ENCODE measurements around the gene GPC1.

The GPC1 gene

DNA sequence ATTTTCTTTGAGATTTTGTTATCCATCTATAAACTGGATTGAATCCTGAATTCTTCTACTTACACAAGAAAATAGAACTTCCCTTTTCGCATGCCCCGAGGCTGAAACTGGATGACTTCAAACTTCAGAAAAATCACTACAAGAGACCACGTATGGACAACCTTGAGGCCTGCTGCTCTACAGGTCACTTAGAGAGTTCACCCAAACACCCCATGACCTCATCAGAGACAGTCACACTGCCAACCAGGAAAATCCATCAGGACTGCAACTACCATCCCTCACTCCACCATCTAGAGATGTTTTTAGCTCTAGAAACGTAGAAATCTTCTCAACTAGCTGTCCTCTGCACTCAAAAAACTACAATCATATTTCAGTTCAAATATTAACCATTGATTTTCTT lies 18.6 kb upstream of the GPC1 start:
- no peak for ATAC-seq
- DNase-seq: no peak
- Mint-ChIP-seq H3K4me3 (no peak overlapping the region), H3K36me3 (ENCODE audit: low read depth) (peaks cover 2% of the 10 kb centered on the region), H3K27ac (no peak overlapping the region), H3K27me3 (peaks cover 1% of the 10 kb centered on the region), H3K4me1 (no peaks in the 10 kb centered on the region), H3K9me3 (no peaks in the 10 kb centered on the region)

DNA sequence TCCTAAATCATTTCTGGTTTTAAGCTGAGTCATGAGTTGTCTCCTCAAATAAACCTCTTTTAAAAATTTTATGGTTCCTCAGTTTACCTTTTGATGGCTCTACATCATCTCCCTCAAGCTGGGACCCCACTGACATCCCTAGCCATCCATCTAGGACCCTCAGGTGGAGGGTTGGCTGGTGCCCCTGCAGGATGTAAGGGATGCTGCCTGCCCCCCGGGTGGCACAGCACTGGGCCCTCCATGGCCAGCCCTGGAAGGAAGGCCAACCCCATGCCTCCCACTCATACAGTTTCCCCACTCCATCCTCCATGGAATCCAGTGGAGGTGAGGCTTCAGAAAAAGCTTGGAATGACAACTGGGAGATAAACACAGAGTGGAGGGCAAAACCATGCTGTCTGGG lies 17.2 kb upstream of the GPC1 start:
- ATAC-seq (no peak), DNase-seq (no peak)
- no peaks in the 10 kb centered on the region for H3K4me1 Mint-ChIP-seq
- peaks cover 2% of the 10 kb centered on the region for H3K36me3 Mint-ChIP-seq (ENCODE audit: low read depth)
- H3K27ac Mint-ChIP-seq: no peak overlapping the region
- peaks cover 9% of the 10 kb centered on the region for H3K9me3 Mint-ChIP-seq
- H3K4me3 Mint-ChIP-seq: no peak overlapping the region
- peaks cover 1% of the 10 kb centered on the region for H3K27me3 Mint-ChIP-seq

GRCh38 chr2:240419271-240419670 lies 16.2 kb upstream of the GPC1 start:
- peaks cover 1% of the 10 kb centered on the region for H3K27me3 Mint-ChIP-seq
- H3K27ac Mint-ChIP-seq: no peak overlapping the region
- peaks cover 2% of the 10 kb centered on the region for H3K36me3 Mint-ChIP-seq (ENCODE audit: low read depth)
- H3K4me3 Mint-ChIP-seq: no peak overlapping the region
- no peaks in the 10 kb centered on the region for H3K4me1 Mint-ChIP-seq
- DNase-seq: no peak
- H3K9me3 Mint-ChIP-seq: peaks cover 9% of the 10 kb centered on the region
- ATAC-seq: no peak

GRCh38 chr2:240419723-240420122 lies 15.7 kb upstream of the GPC1 start:
- no peak overlapping the region for H3K4me3 Mint-ChIP-seq
- H3K4me1 Mint-ChIP-seq: no peaks in the 10 kb centered on the region
- DNase-seq (no peak), ATAC-seq (no peak)
- peaks cover 9% of the 10 kb centered on the region for H3K9me3 Mint-ChIP-seq
- peaks cover 2% of the 10 kb centered on the region for H3K36me3 Mint-ChIP-seq (ENCODE audit: low read depth)
- no peak overlapping the region for H3K27ac Mint-ChIP-seq
- peaks cover 1% of the 10 kb centered on the region for H3K27me3 Mint-ChIP-seq

DNA sequence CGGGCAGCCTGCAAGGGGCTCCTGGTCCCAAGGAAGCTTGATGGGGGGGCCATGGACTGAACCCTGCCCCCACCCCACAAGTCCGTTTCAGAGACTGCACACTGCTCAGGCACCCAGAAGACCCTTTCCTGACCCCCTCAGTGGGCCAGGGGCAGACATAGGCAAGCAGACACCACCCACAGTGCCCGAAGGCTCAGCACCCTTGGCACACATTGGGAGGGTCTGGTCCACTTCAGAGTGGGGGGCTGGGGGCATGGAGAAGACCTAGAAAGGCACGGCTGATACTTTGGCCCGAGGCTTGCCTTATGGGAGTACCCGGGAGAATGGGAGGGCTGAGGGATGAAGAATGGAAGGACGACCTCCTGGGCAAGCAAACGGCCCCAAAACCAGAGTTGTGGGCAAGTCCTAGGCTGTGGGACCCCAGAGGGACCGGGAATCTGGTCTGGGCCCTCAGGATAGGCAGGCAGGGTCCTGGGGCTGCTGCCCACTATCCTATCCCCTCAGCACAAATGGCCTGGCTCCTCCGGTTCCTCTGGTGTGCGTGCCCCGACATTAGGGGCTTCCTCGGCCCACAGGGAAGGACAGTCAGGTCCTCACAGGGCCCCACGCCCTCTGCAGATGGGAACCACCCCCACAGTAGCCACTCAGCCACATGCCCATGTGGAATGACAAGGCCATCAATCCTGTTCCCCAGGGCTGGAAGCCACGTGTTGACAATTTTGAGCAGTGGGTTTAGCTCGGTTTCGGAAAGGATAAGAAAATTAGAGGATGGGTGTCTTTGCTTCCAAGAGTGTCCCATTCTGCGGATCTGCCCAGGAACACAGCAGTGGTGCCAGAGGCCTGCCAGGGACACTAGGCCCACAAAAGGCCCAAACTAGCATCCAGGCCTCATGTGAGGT lies 15.0 kb upstream of the GPC1 start:
- Mint-ChIP-seq H3K27me3 (peaks cover 1% of the 10 kb centered on the region), H3K9me3 (peaks cover 9% of the 10 kb centered on the region)
- no peak for ATAC-seq

DNA sequence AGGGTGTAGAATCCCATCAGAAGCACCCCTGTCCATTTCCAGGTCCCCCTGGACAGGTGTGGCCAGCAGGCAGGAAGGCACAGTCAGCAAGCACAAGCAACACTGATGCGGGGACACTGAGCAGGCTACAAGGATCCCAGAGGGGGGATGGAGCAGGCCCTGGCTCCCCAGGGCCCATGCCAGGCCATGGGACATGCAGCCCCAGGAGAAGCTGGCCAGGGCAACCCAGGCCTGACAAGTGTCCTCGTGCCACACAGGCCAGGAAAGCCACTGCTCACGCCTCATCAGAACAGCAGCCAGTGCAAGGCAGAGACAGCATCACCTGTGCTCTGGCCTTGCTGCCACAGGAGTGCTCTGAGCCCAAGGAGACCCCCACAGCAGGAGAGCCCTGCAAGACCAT lies 14.1 kb upstream of the GPC1 start:
- peaks cover 2% of the 10 kb centered on the region for H3K36me3 Mint-ChIP-seq (ENCODE audit: low read depth)
- no peak overlapping the region for H3K4me3 Mint-ChIP-seq
- H3K27me3 Mint-ChIP-seq: peaks cover 4% of the 10 kb centered on the region
- H3K4me1 Mint-ChIP-seq: no peaks in the 10 kb centered on the region
- ATAC-seq (no peak), DNase-seq (no peak)
- peaks cover 10% of the 10 kb centered on the region for H3K9me3 Mint-ChIP-seq
- H3K27ac Mint-ChIP-seq: no peak overlapping the region

More for the DNA sequence above, 15.0 kb upstream of the GPC1 start:
- no peaks in the 10 kb centered on the region for H3K4me1 Mint-ChIP-seq
- no peak overlapping the region for H3K4me3 Mint-ChIP-seq
- DNase-seq: no peak
- peaks cover 2% of the 10 kb centered on the region for H3K36me3 Mint-ChIP-seq (ENCODE audit: low read depth)
- H3K27ac Mint-ChIP-seq: no peak overlapping the region

GRCh38 chr2:240422658-240423329 lies 12.7 kb upstream of the GPC1 start:
- H3K36me3 Mint-ChIP-seq (ENCODE audit: low read depth): peaks cover 2% of the 10 kb centered on the region
- H3K4me1 Mint-ChIP-seq: peaks cover 14% of the 10 kb centered on the region
- H3K9me3 Mint-ChIP-seq: peaks cover 13% of the 10 kb centered on the region
- H3K27ac Mint-ChIP-seq: no peak overlapping the region
- H3K4me3 Mint-ChIP-seq: no peak overlapping the region
- no peak for ATAC-seq
- peaks cover 8% of the 10 kb centered on the region for H3K27me3 Mint-ChIP-seq
- DNase-seq: no peak

- DNase-seq (no peak), ATAC-seq (no peak)
- Mint-ChIP-seq H3K4me3 (no peak overlapping the region), H3K27me3 (peaks cover 10% of the 10 kb centered on the region), H3K36me3 (ENCODE audit: low read depth) (peaks cover 2% of the 10 kb centered on the region), H3K9me3 (peaks cover 13% of the 10 kb centered on the region), H3K4me1 (peaks cover 24% of the 10 kb centered on the region), H3K27ac (no peak overlapping the region)
Observed at GRCh38 chr2:240423788-240424191, 11.7 kb upstream of the GPC1 start.

DNA sequence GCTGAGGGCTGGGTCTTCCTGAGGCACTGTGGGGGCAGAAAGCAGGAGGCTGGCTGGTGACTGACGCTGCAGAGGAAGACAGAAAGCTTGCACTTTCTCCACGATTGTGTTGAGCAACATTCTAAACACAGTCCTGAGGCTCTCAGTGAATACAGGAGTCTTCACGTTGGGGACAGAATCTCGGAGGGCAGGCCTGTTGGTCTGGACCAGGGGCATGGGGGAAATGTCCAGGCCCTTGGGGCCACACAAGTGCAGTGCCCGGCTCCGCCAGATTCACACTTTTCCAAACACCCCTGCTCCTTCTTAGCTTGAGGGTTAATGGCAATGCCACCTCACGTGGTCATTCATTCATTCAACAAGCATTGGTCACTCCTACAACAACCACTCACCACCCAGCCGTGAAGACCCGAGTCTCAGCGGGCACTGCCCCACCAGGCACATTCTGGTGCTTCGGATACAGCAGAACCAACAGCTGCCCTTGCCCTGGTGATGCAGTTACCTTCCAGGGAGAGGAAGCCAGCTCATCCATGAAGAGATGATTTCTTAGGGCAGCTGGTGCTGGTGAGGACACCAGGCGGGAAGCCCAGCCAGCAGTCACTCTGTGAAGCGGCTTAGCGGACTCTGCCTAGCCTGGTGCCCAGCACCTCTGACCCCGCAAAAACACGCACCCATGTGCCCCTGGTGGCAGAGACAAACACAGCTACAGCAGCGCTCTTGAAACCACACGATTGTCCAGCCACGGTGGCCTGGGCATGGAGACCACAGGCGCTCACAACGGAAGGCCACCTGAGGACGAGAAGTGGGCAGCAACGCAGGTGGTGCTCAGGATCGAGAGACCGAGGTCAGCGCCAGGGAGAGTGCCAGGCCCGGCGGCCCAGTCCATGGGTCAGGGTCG lies 10.9 kb upstream of the GPC1 start:
- Mint-ChIP-seq H3K27me3 (peaks cover 11% of the 10 kb centered on the region), H3K4me1 (peaks cover 27% of the 10 kb centered on the region), H3K4me3 (no peak overlapping the region)

DNA sequence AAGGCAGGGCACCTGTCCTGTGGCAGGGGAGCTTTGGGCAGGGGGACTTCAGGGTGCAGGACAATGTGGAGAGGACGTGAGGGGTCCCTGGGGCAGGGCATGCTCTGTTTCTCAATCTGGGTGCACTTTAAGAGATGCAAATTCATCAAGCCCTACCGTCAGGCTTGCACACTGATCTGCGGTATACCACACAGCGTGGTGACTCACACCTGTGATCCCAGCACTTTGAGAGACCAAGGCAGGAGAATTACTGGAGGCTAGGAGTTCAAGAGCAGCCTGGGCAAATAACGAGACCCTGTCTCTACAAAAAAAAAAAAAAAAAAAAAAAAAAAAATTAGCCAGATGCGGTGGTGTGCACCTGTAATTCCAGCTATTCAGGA lies 10.2 kb upstream of the GPC1 start:
- Mint-ChIP-seq H3K9me3 (peaks cover 13% of the 10 kb centered on the region), H3K27ac (no peak overlapping the region), H3K36me3 (ENCODE audit: low read depth) (no peaks in the 10 kb centered on the region), H3K4me3 (no peak overlapping the region), H3K4me1 (peaks cover 27% of the 10 kb centered on the region), H3K27me3 (peaks cover 10% of the 10 kb centered on the region)
- ATAC-seq: no peak
- no peak for DNase-seq

More for the DNA sequence above, 10.9 kb upstream of the GPC1 start:
- no peak overlapping the region for H3K27ac Mint-ChIP-seq
- H3K9me3 Mint-ChIP-seq: peaks cover 13% of the 10 kb centered on the region
- ATAC-seq (no peak), DNase-seq (no peak)
- H3K36me3 Mint-ChIP-seq (ENCODE audit: low read depth): peaks cover 2% of the 10 kb centered on the region

DNA sequence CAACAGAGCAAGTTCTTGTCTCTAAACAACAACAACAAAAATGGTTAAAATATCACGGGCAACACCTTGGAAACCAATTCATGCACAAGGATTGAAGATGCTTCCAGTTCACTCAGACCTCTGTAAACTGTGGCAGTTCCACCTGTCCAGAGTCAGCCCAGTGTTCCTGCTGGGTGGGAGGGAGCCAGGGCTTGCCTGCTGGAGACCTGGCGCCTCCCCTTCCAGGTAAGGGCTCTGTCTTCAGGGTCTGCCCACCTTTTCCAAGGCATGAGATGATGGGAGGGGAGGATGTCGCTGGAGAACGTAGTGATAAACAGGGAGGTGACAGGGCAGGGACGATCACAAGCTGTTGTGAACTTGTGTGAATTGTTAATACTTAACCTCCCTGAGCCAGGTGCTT lies 9.8 kb upstream of the GPC1 start:
- Mint-ChIP-seq H3K4me1 (peaks cover 27% of the 10 kb centered on the region), H3K27me3 (peaks cover 10% of the 10 kb centered on the region), H3K36me3 (ENCODE audit: low read depth) (no peaks in the 10 kb centered on the region), H3K4me3 (no peak overlapping the region), H3K9me3 (peaks cover 13% of the 10 kb centered on the region), H3K27ac (no peak overlapping the region)
- DNase-seq: no peak
- ATAC-seq: no peak

DNA sequence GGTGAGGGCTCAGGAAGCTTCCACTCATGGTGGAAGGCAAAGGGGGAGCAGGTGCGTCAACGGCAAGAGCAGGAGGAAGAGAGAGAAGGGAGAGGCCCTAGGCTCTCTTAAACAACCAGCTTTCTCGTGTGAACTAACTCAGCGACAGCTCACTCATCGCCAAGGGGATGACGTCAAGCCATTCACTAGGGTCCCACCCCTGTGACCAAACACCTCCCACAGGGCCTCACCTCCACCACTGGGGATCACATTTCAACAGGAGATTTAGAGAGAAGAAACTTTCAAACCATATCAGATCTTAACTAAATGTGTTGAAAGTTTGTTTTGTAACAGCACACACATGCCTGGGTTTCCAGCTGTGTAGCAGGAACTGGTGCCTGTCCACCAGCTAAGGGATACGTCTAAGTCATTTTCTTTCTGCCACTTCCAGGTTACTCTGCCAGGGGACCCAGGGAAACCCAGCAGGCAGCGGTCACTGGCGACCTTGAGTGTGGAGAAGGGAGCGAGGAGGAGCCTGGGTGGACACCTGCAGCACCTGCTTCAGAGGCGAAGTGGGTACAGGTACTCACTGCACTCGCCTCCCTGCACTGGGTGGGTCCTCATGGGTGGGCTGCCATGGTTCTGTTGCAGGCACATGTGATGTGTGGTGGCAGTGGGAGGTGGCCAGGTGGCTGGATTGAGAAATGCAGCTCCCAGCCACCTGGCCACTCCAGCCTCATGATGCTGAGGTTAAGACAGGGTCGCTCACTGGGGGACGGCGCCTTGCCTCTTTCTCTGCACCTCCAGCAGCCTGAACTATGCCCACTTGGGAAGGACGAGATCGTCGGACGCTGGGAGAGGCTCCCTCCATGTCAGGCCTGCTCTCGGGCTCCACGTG lies 8.4 kb upstream of the GPC1 start:
- DNase-seq (no peak), ATAC-seq (no peak)
- peak overlapping the region; percentile 51 for H3K27ac Mint-ChIP-seq
- H3K4me3 Mint-ChIP-seq: no peak overlapping the region
- no peaks in the 10 kb centered on the region for H3K36me3 Mint-ChIP-seq (ENCODE audit: low read depth)
- H3K4me1 Mint-ChIP-seq: peaks cover 27% of the 10 kb centered on the region
- peaks cover 10% of the 10 kb centered on the region for H3K27me3 Mint-ChIP-seq
- peaks cover 11% of the 10 kb centered on the region for H3K9me3 Mint-ChIP-seq

DNA sequence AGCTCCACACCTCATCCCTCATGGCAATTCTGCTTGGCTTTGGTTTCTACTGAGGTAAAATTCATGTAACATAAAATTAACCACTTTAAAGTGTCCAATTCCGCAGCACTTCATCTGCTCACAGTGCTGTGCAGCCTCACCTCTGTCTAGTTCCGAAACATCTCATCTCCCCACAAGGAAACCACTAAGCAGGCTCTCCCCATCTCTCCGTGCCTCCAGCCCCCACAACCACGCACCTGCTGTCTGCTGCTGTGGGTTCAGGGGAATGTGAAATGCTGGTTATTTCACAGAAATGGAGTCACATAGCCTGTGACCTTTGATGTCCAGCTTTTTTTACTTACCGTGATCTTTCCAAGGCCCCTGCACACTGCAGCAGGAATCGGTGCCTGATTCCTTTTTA lies 7.7 kb upstream of the GPC1 start:
- Mint-ChIP-seq H3K4me3 (peak overlapping the region; percentile 9), H3K27ac (peak overlapping the region; percentile 51), H3K27me3 (peaks cover 12% of the 10 kb centered on the region), H3K36me3 (ENCODE audit: low read depth) (no peaks in the 10 kb centered on the region), H3K9me3 (peaks cover 5% of the 10 kb centered on the region), H3K4me1 (peaks cover 27% of the 10 kb centered on the region)
- DNase-seq: peak; percentile 21
- peak; percentile 53 for ATAC-seq

DNA sequence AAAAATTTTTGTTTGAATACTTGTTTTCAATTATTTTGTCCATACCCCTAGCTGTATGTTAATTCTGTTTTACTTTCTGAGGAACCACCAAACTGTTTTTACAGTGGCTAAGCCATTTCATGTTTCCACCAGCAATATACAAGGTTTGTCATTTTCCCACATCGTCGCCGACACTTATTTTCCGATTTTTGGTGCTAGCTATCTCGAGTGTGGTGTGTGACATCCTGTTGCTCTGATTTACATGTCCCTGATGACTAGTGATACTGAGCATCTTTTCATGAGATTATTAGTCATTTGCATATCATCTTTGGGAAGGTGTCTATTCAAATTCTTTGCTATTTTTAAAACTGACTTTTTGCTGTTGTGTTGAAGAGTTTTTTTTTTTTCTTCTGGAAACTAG lies 7.2 kb upstream of the GPC1 start:
- ATAC-seq: peak; percentile 61
- Mint-ChIP-seq H3K27me3 (peaks cover 15% of the 10 kb centered on the region), H3K27ac (peak overlapping the region; percentile 51), H3K36me3 (ENCODE audit: low read depth) (no peaks in the 10 kb centered on the region), H3K9me3 (peaks cover 4% of the 10 kb centered on the region), H3K4me1 (peaks cover 27% of the 10 kb centered on the region), H3K4me3 (peak overlapping the region; percentile 9)
- no peak for DNase-seq

Measured in activated naive CD8-positive, alpha-beta T cell treated with anti-CD3 and anti-CD28 coated beads, Interleukin-2, amount 50 U/mL, for 24 hours (primary cell).